DMS53 (cell line): ENCODE results near the gene ABCD2.
"Not testable (repeated sequence)": the region's sequence is repeated elsewhere in the genome, so short reads cannot be mapped to it uniquely, and the experiment has no call there.

Source experiments
- DNase-seq: peaks from one replicate; lab custom pipeline; 2025; lab: John Stamatoyannopoulos, UW

Gene ABCD2

DNA sequence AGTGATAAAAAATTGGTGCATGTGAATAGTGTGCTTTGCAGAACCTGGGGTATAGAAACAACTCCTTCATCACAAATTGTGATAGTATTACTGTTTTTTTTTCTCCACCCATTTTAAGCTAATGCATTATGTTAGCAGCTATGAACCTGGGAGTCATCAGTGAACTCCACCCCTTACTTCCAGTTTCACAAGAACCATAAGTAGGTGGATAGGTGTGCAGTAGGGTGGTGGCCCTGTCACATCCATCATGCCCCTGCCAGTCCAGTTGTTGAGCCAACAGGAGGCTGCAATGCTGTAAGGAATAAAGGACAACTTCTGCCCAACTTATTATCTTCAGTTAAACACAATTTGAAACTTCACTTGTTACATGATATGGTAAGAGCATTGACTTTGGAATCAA, 85.7 kb downstream of the ABCD2 start:
- DNase-seq, result no peak

GRCh38 chr12:39532448-39532847, 87.2 kb downstream of the ABCD2 start:
- DNase-seq, result no peak

GRCh38 chr12:39526974-39527373, 92.6 kb downstream of the ABCD2 start:
- no peak for DNase-seq

- DNase-seq, result not testable (repeated sequence)
Observed at GRCh38 chr12:39522167-39522566, 97.4 kb downstream of the ABCD2 start.

GRCh38 chr12:39510001-39510400, 109.6 kb downstream of the ABCD2 start:
- no peak for DNase-seq

DNA sequence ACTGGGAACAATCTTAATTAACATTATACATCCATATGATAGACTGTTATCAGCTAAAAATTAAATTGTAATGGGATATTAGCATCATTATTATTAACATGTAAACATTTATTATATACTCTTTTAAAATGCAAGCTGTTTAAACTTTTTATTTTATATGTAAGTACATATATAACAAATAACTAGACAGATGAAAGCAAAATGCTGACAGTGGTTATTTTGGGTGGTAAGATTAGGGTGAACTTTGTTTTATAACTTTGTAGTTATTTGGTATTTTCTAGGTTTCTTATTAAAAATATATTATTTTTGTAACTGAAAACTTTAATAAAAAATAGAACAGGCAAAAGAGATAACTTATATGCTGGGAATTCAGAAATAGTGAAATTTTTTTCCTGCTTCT, 114.0 kb downstream of the ABCD2 start:
- DNase-seq, result no peak

DNA sequence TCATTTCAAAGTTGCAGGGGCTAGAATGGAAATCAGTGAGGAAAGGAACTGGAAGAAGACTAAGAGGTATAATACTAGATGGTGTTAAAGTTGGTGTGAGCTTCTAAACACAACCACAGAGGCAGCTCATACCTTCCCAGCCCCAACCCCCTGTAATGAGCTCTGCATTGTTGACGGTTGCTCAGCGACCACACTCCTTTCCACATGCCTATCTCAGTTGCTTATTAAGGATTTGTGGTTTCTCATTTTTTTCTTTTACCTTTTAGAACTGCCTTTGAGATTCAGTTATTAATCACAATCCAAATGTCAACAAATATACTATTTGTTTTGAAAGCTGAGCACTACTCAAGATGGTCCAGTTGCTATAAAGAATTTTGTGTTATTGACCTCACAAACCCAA, 114.6 kb downstream of the ABCD2 start:
- DNase-seq, result peak; percentile 54

DNA sequence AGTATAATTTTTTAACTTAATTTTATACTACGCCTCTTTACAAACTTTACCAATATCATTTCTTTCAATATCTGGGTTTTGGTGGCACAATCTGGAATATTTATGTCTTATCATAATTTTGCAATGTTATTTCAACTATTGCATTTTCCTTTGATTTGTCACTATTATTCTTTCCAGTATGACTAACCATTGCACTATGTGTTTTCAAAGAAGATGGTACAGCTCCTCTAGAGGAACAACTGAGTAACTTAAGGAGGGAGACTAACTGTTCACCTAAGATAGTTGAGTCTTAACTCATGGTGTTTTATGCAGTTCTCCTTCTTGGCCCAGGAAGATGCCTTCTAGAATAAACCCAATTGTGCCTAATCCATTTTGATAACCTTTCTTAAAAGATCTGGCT, 116.2 kb downstream of the ABCD2 start:
- DNase-seq, result no peak

- DNase-seq, result no peak
Observed at GRCh38 chr12:39502726-39503125, 116.9 kb downstream of the ABCD2 start.
